ENCODE measurements around the gene RHBG. TPM values are rescaled to one million over a fixed set of nuclear protein-coding genes. Genes with fewer than 3 reads are reported as not detected.

The RHBG gene
- total and polyA plus RNA-seq, 12 donors: 0.16 to 3.0 (median 0.99) TPM; not detected in 2

GRCh38 chr1:156427957-156428356, 58.9 kb downstream of the RHBG start:
- Histone ChIP-seq H3K27ac (no peak overlapping the region), H3K9me3 (replicated peaks in 1 of 3) (no peaks in the 10 kb centered on the region), H3K36me3 (replicated peaks in 1 of 2) (no peaks in the 10 kb centered on the region), H3K27me3 (peaks cover 46% of the 10 kb centered on the region), H3K4me3 (no peak overlapping the region), H3K4me1 (replicated peaks in 1 of 2) (no peaks in the 10 kb centered on the region)
- intact Hi-C loops (cut with DNase I): no loop called here
- no peak for DNase-seq
- TF ChIP-seq POLR2A (IDR thresholded peaks at IDR 0.05): no peak
- TF ChIP-seq CTCF (IDR thresholded peaks at IDR 0.05): no peak
- 42 to 66% (median 62%) methylated on average over 3 to 5 of the region's 5 CpGs for WGBS, 4 donors

GRCh38 chr1:156428746-156429288, 59.8 kb downstream of the RHBG start:
- 0 to 21% (median 12%) methylated on average over 3 to 4 of the region's 4 CpGs for WGBS, 4 donors
- intact Hi-C loops (cut with DNase I): no loop called here

GRCh38 chr1:156429313-156430060, 60.5 kb downstream of the RHBG start:
- Histone ChIP-seq H3K4me3 (no peak overlapping the region), H3K9me3 (replicated peaks in 1 of 3) (no peaks in the 10 kb centered on the region), H3K36me3 (replicated peaks in 1 of 2) (no peaks in the 10 kb centered on the region), H3K4me1 (replicated peaks in 1 of 2) (no peaks in the 10 kb centered on the region), H3K27me3 (peaks cover 50% of the 10 kb centered on the region), H3K27ac (no peak overlapping the region)
- 9 to 14% (median 11%) methylated on average over 9 to 13 of the region's 13 CpGs for WGBS, 4 donors
- intact Hi-C loops (cut with DNase I): no loop called here
- DNase-seq: no peak
- TF ChIP-seq CTCF (IDR thresholded peaks at IDR 0.05): no peak
- no peak for TF ChIP-seq POLR2A (IDR thresholded peaks at IDR 0.05)

More at GRCh38 chr1:156428746-156429288, 59.8 kb downstream of the RHBG start:
- DNase-seq: no peak
- Histone ChIP-seq H3K4me1 (replicated peaks in 1 of 2) (no peaks in the 10 kb centered on the region), H3K27ac (no peak overlapping the region), H3K27me3 (peaks cover 46% of the 10 kb centered on the region), H3K4me3 (no peak overlapping the region), H3K9me3 (replicated peaks in 1 of 3) (no peaks in the 10 kb centered on the region), H3K36me3 (replicated peaks in 1 of 2) (no peaks in the 10 kb centered on the region)
- TF ChIP-seq POLR2A (IDR thresholded peaks at IDR 0.05) (no peak), CTCF (IDR thresholded peaks at IDR 0.05) (no peak)

- WGBS, 4 donors: 11 to 29% (median 14%) methylated on average over 7 of the region's 7 CpGs
- Histone ChIP-seq H3K9me3 (replicated peaks in 1 of 3) (no peaks in the 10 kb centered on the region), H3K4me1 (replicated peaks in 1 of 2) (no peaks in the 10 kb centered on the region), H3K27me3 (peaks cover 57% of the 10 kb centered on the region), H3K27ac (no peak overlapping the region), H3K36me3 (replicated peaks in 1 of 2) (no peaks in the 10 kb centered on the region), H3K4me3 (no peak overlapping the region)
- TF ChIP-seq CTCF (IDR thresholded peaks at IDR 0.05) (no peak), POLR2A (IDR thresholded peaks at IDR 0.05) (no peak)
- intact Hi-C loops (cut with DNase I): no loop called here
- DNase-seq: no peak
Measured at GRCh38 chr1:156430303-156430702, 61.3 kb downstream of the RHBG start.
